GM12878 (cell line): ENCODE data around the gene TASL.

Experiments used
- EGR1 ChIP-seq, 2 experiments: IDR thresholded peaks; 1 replicate in 1 of 2; 2 replicates in 1 of 2; pipeline ENCODE4 v1.6.1; 2011 to 2012; ENCODE audit warnings: low read depth in 2 of 2, low read length in 2 of 2, borderline replicate concordance in 1 of 2, mild to moderate bottlenecking in 1 of 2, moderate library complexity in 1 of 2
- EZH2 ChIP-seq: IDR thresholded peaks from 2 replicates; pipeline ENCODE4 v1.6.1; 2012; ENCODE audit warnings: low read depth, mild to moderate bottlenecking, control low read depth, inconsistent platforms, low read length, borderline replicate concordance; ENCODE audit not compliant: control insufficient read depth
- FOXK2 ChIP-seq: fragments of 450-650 bp; IDR thresholded peaks from 2 replicates; pipeline ENCODE4 v1.6.1; 2017; ENCODE audit warnings: mild to moderate bottlenecking, moderate library complexity
- KDM1A ChIP-seq: fragments of 200-600 bp; sonication (generic); IDR thresholded peaks from 2 replicates; pipeline ENCODE4 v1.6.1; 2016; ENCODE audit warnings: borderline replicate concordance
- MEF2A ChIP-seq: IDR thresholded peaks from 2 replicates; pipeline ENCODE4 v1.6.1; 2011; ENCODE audit warnings: low read depth, mild to moderate bottlenecking, low read length, moderate library complexity; ENCODE audit not compliant: insufficient read depth
- NFXL1 ChIP-seq: fragments of 450-650 bp; IDR thresholded peaks from 2 replicates; pipeline ENCODE4 v1.6.1; 2017; ENCODE audit warnings: antibody characterized with exemption, mild to moderate bottlenecking, borderline replicate concordance
- NR2C1 ChIP-seq: fragments of 450-650 bp; IDR thresholded peaks from 2 replicates; pipeline ENCODE4 v1.6.1; 2017; ENCODE audit warnings: antibody characterized with exemption, mild to moderate bottlenecking, moderate library complexity
- POLR2A ChIP-seq: IDR thresholded peaks from 2 replicates; pipeline ENCODE4 v1.6.1; 2011; ENCODE audit warnings: low read depth, mild to moderate bottlenecking, low read length
- POLR2AphosphoS5 ChIP-seq: IDR thresholded peaks from 2 replicates; pipeline ENCODE4 v1.6.1; 2011; ENCODE audit warnings: mild to moderate bottlenecking, low read length, inconsistent platforms
- SREBF2 ChIP-seq: IDR thresholded peaks from 2 replicates; pipeline ENCODE4 v1.6.1; 2012; ENCODE audit warnings: mild to moderate bottlenecking, low read length
- TBL1XR1 ChIP-seq: IDR thresholded peaks from 2 replicates; pipeline ENCODE4 v1.6.1; 2012; ENCODE audit warnings: low read depth, low read length, improper control_type of control experiment
- TF ChIP-seq, protein P1 (sequence below): IDR thresholded peaks from 2 replicates; pipeline ENCODE4 v1.6.1; 2011; ENCODE audit warnings: low read depth, mild to moderate bottlenecking, low read length, moderate library complexity, borderline replicate concordance; ENCODE audit errors: extremely low read depth
- TF ChIP-seq, protein P2 (sequence below), 3 experiments: IDR thresholded peaks in 2 of 3; conservative IDR thresholded peaks in 1 of 3; 2 replicates each; pipeline ENCODE4 v1.5.1; 2011; ENCODE audit warnings: low read depth in 3 of 3, low read length in 3 of 3, mild to moderate bottlenecking in 3 of 3, control low read depth in 2 of 3, moderate library complexity in 2 of 3, inconsistent platforms in 1 of 3, mixed read lengths in 1 of 3; ENCODE audit not compliant: control insufficient read depth in 2 of 3, insufficient read depth in 1 of 3; ENCODE audit errors: extremely low read depth in 1 of 3

DNA sequence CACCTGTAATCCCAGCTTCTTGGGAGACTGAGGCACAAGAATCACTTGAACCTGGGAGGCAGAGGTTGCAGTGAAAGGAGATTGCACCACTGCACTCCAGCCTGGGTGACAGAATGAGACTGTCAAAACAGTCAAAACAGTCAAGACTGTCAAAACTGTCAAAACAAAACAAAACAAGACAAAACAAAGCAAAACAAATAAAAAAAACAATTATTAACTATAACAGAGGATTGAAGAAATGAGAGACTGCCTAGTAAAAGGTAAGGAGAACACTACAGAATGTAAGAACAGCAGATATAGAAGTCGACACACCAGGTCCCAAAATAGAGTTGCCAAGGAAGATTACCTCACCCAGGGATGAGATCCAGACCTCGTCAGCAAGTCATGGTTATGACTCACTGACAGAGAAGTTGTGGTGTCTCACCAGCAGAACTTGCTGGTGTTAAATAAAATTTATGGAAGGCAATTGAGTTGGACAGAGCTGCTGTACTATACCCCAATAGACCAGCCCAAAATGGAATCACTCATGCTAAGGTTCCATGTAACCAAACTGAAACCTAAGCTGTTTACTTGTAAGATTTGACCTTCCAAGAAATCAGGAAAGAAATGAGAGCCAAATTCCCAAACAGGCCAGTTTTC is 43.5 kb upstream of the TASL start:
- no peak for TF ChIP-seq NR2C1
- TF ChIP-seq, protein P1, sequence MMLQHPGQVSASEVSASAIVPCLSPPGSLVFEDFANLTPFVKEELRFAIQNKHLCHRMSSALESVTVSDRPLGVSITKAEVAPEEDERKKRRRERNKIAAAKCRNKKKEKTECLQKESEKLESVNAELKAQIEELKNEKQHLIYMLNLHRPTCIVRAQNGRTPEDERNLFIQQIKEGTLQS: no peak
- TF ChIP-seq, protein P2, sequence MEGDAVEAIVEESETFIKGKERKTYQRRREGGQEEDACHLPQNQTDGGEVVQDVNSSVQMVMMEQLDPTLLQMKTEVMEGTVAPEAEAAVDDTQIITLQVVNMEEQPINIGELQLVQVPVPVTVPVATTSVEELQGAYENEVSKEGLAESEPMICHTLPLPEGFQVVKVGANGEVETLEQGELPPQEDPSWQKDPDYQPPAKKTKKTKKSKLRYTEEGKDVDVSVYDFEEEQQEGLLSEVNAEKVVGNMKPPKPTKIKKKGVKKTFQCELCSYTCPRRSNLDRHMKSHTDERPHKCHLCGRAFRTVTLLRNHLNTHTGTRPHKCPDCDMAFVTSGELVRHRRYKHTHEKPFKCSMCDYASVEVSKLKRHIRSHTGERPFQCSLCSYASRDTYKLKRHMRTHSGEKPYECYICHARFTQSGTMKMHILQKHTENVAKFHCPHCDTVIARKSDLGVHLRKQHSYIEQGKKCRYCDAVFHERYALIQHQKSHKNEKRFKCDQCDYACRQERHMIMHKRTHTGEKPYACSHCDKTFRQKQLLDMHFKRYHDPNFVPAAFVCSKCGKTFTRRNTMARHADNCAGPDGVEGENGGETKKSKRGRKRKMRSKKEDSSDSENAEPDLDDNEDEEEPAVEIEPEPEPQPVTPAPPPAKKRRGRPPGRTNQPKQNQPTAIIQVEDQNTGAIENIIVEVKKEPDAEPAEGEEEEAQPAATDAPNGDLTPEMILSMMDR (IDR thresholded peaks at IDR 0.05 in 2 of 3, conservative IDR thresholded peaks at IDR 0.05 in 1 of 3; ENCODE audit: control insufficient read depth in 2 of 3, extremely low read depth in 1 of 3, insufficient read depth in 1 of 3, low read depth in 3 of 3, low read length in 3 of 3): no peak
- TF ChIP-seq EGR1 (IDR thresholded peaks at IDR 0.05; ENCODE audit: borderline replicate concordance in 1 of 2, low read depth in 2 of 2, low read length in 2 of 2): no peak
- no peak for TF ChIP-seq POLR2AphosphoS5
- TF ChIP-seq NFXL1: no peak
- no peak for TF ChIP-seq TBL1XR1
- TF ChIP-seq KDM1A: no peak
- no peak for TF ChIP-seq POLR2A
- TF ChIP-seq SREBF2: no peak
- no peak for TF ChIP-seq EZH2
- no peak for TF ChIP-seq MEF2A
- TF ChIP-seq FOXK2: no peak
